GM21723 (cell line): ENCODE data around the gene LYPD6B.
A peak's percentile ranks its signal among the peaks of the same experiment; 100 is the strongest.

Experiments
- ATAC-seq: cut with Tn5 transposase; IDR thresholded peaks from one replicate; pipeline ENCODE4 v1.9.1; 2021; ENCODE audit warnings: mild to moderate bottlenecking, moderate library complexity; ENCODE audit not compliant: unreplicated experiment

LYPD6B gene

DNA sequence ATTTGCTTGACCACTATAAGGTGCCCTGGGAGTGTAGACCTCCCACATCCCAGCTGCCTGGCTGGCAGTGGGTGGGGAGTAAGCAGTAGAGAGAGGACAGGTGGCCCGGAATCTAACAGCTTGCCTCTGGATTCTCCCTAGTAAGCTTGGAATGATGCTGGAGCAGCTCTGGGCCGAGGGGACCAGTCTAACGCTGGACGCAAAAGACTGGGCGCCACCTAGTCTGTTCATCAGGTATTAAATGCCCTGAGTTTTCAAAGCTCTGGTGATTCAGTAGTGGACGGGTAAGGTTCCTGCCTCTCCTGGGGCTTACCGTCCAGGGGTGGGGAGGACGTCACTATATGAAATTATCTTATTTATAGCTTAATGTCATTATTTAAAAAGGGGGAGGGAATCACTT lies 648 bp upstream of the LYPD6B start:
- ATAC-seq = no peak

DNA sequence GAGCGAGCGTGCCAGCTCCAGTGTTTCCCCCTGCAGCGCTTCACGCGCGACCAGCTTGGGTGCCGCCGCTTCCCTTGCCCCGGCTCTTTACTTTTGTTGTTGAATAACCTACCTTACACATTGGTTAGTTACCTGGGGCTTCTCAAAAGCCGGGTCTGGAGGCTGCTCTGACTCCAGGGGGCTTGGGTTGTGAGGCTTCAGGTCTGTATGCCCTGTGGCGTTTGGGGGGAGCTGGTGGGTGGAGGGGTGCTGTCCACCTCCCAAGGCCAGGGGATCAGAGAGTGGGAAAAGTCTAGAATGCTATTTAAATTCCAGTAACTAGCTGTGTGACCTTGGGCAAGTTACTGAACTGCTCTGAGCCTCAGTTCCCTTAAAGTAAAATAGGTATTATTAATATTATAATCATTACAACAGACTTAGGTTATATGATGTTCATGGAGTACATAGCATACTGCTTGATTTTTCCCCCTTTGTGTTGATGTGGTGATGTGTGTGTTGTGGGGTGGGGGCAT lies 770 bp downstream of the LYPD6B start:
- ATAC-seq = no peak

DNA sequence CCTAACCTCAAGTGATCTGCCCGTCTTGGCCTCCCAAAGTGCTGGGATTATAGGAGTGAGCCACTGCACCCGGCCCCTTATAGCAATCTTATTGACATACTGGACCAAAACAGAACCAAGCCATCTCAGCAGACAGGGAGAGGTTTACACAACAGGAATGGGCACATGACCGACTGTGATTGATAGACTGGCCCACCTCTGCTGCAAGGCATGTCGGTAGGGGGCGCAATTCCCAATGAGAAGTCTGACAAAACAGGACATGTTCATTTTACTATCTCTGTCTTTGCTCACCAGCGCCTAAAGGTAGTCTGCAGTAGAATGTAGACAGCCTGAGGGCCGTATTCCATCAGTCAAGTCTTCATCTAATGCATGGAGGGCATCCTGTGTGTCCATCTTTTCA lies 2.0 kb downstream of the LYPD6B start:
- ATAC-seq = peak; percentile 44

DNA sequence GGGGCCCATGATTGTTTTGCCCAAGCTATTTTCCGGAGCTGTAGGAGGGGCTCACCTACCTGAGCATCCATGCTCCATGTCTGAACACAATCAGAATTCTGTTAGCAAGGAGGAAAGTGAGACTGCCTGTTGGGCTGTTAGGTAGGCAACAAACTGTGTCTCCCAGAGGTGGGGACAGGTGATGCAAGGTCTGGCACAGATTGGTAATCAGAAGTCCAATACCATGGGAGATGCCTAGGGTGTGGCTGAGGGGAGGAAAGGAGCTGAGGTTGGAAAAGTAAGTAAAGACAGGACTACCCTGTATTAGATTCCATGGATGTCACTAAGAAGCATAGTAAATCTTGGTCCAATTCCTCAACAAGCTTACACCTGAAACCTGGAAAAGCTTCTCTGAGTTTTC lies 3.0 kb downstream of the LYPD6B start:
- ATAC-seq = no peak

DNA sequence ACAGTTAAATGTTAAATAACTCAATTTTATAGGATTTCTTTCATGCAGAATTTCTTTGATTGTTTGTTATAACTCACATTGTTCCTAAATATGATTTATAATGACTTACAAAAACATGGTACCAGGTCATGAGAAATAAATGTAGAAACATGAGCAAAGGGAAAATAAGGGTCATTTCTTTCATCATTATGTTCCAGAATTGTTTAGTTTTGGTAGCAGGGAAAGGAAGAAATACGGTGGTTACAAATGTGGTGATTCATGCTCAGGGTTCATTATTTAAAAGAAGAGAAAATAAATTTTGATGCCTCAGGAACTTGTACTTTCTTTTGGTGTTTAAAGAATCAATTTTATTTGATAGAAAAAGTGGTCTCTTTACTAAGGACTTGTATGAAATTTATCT lies 4.4 kb downstream of the LYPD6B start:
- ATAC-seq = no peak

DNA sequence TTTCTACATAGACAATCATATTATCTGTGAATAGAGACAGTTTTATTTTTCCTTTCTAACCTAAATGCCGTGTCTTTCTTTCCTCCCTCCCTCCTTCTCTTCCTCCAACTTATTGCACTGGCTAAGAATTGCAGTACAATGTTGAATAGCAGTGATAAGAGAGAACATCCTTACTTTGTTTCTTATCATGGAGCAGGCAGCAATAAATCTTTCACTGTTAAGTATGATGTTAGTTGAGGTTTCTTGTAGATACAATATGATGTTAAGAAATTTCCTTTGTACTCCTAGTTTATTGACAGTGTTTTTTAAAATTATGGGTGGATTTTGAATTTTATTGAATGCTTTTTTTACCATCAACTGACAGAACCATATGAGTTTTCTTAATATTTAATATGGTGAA lies 6.0 kb downstream of the LYPD6B start:
- no peak for ATAC-seq

DNA sequence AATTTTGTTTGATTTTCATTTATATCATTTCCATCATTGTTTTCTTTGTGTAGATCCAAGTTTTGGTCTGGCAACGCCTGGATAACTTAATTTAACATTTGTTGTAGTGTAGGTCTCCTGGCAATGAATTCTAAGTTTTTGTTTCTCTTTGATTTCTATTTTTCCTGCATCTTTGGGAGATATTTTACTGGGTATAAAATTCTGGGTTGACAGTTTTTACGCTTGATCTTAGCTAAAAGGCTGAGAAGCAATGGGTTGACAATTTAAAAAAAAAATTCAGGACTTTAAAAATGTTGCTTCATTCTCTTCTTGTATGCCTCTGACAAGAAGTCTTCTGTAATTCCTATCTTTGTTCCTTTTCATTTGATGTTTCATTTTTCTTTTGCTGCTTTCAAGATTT lies 8.6 kb downstream of the LYPD6B start:
- no peak for ATAC-seq

DNA sequence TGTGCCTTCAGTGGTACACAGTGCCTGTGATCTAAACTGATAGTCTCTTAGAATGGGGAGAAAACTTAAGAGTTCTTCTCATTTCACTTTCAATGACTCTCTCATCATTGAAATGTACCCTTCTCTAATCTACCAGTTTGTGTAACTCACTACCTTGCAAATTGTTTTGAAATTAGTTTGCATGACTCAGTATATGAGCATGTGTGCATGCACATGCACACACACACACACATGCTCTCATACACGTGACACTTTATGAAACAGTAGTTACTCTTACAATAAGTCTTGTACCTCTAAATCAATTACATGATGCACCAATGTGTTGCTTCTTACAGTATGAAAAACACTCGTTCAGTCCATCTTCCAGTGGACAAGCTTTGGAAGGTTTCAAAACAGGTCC lies 10.6 kb downstream of the LYPD6B start:
- no peak for ATAC-seq

DNA sequence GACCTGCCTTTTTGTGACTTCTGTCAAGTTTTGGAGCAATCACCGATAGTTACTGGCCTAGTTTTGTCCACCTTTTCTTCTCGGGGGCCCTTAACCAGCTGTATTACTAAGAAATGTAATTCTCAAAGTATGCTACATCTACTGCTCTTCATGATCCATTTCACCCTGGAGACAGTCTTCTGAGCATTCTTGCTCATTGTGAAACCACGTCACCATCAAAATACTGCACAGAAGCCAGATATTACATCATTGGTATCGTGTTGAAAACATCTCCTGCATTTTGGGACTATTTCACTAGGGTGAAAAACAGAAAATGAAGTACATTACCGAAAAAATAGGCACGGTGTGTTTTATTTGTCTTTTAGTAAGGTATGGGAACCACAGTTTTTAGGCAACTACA lies 11.7 kb downstream of the LYPD6B start:
- ATAC-seq = peak; percentile 80

DNA sequence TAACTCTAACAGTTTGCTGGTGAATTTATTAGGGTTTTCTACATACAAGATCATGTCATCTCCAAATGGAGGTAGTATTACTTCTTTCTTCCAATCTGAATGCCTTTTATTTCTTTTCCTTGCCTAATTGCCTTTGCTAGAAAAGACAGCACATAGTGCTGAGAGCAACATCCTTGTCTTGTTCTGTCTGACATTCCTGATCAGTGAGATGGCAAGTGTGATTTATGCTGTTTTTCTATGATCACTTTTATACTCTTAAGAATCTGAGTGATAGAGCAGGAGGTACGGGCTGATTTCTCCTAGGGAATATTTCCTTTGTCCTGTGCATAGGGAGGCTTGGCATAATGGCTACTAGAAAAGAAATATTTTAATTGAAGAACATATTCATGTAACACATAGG lies 17.3 kb downstream of the LYPD6B start:
- ATAC-seq = no peak

DNA sequence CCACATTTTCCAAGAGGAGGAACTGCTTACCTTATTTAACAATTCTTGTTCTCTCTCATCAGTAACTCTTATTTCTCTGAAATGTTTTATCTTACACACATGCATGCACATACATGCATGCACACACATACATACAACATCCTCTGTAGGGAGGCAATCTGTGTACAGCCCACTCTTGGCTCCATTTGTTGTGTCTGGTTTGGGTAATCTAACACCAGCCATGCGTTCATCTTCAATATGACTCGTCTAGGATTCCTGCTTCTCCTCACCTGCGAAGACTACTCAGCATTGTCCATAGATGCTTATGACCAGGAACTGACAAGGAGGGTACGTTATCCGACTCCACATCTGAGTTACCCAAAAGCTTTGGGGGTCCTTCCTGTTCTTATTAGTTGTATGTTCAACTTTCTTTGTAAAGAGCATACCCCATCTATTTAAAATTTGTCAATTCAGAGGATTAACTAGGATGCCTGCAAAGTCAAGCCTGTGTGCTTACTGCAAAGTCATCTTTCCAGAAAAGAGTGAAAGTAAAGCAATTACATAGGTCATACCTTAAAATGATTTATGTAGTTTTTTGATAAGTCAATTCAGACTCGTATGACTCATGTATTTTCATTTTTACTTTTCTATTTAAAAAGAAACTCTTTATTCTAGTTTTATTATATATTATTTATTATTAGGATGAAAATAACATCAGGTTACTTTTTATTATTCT lies 18.2 kb downstream of the LYPD6B start:
- no peak for ATAC-seq

DNA sequence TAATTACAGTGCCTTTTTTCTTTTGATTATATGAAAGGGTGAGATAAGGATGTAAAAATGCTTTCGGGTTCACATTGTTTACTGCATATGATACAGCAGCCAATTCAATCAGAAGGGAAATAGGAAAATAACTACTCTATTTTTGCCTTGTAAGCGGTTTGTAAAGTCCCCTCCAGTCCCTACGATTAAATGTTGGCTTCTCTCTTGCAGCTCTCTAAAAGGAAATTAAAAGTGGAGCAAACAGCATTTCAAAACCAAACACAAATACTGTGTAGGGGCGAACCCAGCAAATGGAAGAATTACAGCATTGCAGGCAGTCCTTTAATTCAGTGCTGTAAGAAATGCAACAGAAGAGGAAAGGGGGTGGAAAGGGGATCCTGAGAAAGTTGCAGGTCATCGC lies 18.9 kb downstream of the LYPD6B start:
- no peak for ATAC-seq

DNA sequence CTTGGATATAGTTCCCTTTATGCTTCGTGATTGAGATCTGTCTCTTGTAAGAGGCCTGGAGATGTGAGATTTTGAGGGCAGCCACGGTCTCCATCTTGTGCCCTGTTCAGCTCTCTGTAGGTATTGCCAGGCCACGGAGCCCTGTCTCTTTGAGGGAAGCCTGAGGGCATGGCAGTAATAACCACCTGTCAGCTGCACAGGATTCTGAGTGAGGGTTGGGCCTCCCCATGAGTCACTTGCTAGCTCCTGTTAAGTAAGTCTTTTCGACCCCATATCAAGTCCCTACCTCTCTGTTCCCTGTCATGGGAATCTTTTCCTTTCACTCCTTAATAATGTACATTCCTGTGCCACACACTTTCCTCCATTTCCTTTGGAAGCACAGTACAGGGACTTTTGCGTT lies 20.4 kb downstream of the LYPD6B start:
- ATAC-seq = no peak

DNA sequence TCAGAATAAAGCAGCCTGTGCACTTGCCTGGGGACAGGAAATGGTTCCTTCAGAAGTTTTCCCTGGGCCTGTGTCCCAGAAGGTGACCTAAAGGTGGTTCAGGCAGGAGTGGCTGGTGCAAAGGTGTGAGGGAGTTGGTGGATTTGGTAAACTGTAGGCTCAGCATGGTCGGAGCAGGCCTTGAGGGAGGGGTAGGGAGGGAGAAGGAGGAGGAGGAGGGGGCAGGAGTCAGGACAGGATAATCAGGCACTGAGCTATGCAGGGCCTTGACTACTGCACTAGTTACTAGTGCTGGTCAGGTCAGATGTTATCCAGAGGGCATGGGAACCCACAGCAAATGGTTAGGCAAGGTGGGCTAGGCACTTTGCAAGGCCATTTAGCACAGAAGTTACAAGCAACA lies 21.3 kb downstream of the LYPD6B start:
- ATAC-seq = no peak

DNA sequence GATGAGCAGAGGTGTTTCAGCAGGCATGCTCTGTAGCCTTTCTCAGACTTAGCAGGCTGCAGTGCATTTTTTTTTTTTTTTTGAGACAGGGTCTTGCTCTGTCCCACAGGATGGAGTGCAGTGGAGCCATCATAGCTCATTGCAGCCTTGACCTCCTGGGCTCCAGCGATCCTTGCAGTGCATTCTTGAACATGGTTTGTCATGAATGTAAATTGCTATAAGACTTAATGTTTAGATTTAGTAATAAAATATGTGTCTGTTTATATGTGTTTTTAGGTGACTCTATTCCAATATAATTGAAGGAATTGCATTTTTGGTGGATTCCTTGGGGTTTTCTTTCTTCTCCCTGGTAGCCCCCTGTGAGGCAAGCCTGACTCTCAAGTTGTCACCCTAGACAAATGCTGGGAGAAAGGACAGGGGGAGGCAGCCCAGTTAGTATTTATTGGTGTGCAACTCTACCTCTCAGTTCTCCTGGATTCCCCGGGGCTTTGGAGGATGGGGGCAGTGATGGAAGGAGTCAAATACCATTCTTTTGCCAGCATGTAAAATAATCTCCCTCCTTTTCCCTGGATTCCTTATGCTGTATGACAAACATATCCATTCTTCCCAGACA lies 22.7 kb downstream of the LYPD6B start:
- no peak for ATAC-seq

DNA sequence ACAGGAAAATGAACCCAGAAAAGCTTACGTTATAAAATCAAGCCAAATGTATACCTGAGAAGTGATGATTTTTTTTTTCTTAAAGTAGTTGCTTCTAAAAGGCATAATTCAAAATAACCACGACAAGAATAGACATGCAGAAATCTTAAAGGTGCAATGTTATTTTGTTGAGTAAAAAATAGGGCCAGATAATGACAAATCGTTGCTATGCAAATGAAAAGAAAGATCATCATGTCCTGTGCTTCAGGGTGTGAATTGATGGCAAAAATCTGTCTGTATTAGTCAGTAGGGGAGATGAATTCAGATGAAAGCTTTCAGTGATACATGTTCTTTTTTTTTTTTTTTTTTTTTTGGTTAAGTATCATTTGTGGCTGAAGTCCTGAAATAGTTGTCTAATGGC lies 24.0 kb downstream of the LYPD6B start:
- ATAC-seq = no peak

DNA sequence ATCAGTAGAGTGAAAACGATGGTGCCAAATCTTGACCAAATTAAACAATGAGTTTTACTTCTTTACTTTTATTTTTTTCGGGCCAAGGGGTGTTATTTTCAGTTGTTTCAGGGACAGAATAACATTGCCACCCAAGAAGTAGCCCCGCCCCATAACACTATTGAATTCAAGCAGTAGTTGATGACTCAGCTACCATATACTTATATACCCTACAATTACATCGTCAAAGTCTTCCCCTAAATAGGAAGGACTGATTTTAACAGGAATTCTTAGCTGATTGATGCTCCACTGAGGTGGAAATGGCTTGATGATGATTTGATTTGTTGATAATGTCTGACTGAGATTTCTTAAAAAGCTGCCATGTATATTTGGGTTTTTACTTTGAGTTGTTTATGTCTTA lies 24.7 kb downstream of the LYPD6B start:
- no peak for ATAC-seq

DNA sequence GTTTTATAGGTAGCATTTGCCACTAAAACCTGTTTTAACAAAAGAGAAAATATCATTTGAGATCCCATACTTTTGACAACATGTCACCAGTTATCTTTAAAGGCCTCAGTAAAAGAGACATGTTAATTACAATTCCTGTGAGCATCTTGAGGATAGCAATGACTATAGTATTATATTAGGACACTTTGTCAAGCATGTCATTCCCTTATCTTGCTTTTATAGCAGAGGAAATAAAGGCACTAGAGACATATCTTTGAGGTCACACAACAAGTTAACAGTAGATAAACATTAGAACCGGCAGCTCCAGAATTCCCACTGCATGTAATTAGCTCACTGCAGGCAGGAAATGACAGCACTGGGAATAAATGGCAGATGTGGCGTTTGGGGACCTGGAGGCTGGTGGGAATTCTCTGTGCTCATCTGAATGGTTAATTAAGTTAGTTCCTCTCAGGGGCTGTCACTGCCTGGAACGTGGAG lies 25.9 kb downstream of the LYPD6B start:
- no peak for ATAC-seq

DNA sequence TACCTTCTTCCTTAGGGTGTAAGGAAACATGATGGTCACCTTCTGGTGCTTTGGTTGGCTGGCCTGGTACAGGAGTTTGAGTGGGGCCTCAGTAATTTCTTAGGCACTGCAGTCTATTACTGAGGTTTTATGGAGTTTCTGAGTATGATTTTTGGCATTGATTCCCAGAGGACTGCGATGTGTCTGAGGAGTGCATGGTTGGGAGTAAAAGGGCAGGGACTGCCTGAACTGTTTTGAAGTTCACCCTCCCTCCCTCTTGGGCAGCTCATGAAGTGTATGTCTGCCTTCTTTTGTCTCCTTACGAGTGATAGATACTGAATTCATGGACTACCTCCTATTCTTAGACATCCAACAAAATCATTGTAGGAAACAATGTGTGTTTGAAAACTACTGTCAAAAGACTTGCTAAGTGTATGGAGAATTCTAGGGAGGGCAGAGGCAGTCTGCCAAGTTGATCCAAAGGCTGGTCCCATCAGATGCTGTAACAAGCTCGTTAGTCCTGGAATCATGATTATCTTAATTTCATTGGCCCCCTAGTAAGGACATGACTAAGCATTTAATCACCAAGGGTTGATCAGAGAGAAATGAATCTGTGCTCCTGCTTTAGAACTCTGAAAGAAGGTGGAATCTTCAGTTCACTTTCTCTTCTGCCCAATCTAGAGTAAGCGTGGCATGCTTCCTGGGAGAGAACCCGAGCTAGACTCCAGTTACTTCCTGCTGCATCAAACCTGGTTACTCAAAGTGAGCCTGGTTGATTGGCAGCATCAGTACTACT lies 26.5 kb downstream of the LYPD6B start:
- ATAC-seq = no peak

DNA sequence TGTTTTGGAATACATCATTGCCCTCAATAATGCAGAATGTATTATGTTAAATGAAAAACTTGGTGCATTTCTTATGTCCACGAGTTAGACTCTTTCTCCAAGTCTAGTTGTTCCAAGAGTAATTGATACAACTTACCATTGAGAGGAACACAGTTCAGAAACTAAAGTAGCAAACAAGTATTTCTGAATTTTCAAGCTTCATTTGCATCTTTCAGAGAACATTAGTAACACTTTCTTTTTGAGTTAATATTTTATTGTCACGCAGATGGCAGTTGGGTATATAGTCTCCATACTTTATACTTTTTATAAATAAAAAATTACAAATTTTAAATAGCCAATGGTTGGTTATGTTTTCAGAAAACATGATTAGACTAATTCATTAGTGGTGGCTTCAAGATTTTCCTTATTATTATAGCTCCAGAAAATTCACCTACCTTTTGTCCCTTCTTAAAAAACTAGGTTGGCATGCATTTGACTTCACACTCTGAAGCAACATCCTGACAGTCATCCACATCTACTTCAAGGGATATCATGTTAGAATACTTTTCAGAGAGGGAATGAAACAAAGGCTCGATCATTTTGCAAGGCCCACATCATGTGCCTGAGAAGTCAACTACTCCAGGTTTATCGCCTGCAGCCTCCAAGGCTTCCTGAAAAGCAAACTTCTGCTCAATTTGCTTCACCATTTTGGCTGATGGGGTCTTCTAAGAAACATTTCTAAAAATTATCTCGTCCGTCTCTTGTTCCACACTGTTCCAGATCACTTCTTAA lies 29.9 kb downstream of the LYPD6B start:
- ATAC-seq = no peak
